NCI-H2081 treated with DMSO at 0.1 percent for 48 hours (cell line): ENCODE data around the gene FLYWCH1.
A peak's percentile ranks its signal among the peaks of the same experiment; 100 is the strongest.

Experiments
- DNase-seq: peaks from one replicate; lab custom pipeline; 2025; lab: John Stamatoyannopoulos, UW

FLYWCH1 gene

DNA sequence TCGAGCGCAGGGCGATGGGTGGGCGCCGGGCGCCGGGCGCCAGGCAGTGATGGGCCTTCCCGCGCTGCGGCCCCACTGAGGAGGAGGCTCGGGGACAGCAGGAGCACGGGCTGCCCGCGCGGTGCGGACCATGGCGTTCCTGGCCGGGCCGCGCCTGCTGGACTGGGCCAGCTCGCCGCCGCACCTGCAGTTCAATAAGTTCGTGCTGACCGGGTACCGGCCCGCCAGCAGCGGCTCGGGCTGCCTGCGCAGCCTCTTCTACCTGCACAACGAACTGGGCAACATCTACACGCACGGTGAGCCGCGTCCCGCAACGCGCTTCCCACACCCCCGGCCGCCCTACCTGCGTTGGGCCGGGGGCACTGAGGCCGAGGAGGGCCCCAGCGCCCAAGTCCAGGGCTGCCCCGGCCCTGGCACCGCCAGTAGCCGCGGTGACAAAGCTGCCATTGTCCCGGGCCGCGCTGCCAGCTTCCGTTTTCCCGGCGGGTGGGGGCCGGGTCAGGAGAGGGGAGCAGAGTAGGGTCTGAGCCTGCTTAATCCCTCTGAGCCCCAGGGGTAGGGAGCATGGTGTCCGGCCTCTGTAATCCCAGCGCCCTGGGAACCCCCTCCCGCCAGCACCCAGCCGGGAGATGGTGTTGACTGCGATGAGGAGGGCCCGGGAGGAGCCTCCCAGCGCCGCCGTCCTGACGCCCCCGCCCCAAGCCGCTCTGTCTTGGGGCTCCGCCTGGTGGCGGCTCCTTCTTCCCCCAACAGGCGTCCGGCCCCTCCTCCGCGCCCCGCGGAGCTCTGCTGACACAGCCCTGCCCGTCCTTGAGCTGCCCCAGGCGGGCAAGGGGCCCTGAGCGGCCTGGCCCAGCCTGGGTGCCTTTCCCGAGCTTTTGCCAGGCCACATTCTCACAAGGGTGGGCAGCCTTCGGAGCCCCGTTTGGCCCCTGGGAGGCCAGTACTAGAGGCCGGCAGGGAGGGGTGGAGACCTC is 58.1 kb downstream of the FLYWCH1 start:
- DNase-seq: no peak

DNA sequence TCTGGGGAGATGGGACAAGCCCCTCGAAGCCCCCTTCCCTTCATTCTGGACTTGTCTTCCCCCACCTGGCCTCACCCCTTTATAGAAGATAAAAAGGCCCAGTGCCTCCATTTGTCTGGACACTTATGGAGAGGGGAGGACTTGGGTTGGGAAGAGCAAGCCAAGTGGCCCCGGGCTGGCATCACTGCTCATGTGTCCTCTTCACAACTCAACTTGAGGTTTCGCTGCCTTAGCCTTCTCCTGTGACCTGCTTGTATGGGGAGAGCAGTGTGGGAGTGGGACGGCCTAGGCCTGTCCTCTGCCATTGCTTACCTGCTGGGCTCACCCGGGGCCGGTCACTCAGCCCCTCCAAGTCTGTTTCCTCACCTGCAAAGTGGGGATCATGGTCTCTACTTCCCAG is 58.8 kb downstream of the FLYWCH1 start:
- DNase-seq: no peak

DNA sequence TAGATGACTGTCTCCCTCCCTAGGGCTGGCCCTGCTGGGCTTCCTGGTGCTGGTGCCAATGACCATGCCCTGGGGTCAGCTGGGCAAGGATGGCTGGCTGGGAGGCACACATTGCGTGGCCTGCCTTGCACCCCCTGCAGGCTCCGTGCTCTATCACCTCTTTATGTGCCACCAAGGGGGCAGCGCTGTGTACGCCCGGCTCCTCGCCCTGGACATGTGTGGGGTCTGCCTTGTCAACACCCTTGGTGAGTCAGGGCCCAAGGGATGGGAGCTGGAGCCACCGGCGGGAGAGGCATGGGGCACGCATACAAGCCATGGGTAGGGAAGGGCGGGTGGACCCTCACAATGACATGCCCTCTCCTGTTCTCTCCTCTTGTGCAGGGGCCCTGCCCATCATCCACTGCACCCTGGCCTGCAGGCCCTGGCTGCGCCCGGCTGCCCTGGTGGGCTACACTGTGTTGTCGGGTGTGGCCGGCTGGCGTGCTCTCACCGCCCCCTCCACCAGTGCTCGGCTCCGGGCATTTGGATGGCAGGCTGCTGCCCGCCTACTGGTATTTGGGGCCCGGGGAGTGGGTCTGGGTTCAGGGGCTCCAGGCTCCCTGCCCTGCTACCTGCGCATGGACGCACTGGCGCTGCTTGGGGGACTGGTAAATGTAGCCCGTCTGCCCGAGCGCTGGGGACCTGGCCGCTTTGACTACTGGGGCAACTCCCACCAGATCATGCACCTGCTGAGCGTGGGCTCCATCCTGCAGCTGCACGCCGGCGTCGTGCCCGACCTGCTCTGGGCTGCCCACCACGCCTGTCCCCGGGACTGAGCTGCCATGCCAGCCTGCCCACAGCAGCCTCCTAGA is 59.6 kb downstream of the FLYWCH1 start:
- DNase-seq: no peak

DNA sequence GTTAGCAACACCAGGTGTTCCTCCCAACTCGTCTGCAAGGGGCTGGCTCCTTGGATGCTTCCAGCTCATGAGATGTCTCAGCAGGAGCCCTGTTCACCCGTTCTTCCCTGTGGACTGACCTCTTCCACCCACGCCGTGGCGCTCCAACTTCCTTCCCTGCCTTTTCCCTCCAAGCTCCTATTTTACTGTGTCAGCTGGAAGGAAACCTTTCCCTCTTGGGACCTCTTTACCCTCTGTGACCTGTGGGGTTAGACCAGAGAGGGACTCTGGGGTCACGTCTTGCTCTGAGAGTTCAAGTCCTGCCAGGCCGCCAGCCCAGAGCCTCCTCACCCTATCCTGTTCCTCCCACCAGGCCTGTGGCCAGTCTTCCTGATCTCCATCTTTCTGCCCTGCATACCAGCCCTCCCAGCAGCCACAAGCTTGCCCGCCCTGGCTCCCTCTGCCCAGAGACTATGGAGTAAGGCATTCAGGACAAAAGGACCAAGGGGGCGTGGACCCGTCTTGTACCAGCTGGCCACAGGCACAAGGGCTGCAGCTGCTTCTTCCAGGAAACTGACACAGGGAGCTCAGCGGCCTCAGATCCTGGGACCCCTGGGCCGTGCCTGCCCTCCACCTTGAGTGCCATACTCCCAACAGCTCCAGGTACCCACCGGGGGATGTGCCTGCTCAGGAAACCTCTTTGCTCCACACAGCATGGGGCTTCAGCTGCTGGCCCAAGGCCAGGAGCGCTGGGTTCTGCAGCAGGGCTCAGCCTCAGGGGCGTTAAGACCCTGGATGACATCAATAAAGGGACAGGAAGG is 60.5 kb downstream of the FLYWCH1 start:
- DNase-seq: no peak

DNA sequence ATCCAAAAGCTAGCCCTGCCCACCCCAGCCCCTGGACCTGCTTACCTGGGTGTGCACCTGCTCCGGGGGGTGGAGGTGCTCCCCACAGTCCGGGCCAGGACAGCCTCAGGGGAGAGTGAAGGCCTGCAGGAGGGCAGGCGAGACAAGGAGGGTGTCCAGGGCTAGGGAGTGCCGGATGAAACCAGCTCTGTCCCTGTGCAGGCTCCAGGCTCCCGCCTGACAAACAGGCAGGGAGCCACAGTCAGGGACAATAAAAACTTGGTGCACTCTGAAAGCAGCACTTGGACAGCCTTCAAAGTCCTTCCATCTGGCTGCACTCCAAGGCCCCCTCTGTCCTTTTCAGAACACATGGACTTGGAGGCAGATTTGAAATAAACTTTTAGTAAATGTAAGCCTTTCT is 61.4 kb downstream of the FLYWCH1 start:
- DNase-seq: no peak

DNA sequence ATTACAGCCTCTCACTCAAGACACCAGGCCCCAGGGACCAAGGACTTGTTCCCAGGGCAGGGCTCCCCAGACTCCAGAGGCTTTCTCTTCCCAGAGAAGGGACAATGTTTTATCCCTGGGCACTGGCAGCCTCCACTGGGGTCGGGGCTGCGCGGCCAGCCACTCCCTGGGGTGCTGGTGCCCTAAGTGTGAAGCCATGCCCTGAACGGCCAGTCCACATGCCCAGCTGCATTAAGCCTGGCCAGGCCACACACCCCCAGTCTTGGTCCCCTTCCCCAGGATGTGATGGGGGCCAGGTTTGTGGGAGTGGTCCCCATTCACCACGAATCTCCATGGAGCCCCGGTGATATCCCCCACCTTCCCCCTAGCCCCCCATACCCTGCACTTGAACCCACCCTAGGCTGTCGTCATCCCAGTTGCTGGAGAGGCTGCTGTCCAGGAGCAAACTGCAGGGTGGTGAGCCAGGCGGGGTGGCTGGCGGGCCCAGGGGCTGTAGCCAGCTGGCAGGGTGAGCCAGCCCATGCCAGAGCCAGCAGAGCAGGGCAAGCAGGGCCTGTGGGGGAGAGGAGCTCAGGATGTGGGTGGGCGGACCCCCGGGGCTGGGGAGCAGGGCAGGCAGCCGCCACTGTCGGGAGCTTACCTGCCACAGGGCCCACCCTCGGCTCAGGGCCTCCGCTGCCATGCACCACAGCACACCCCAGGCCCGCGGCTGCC is 62.0 kb downstream of the FLYWCH1 start:
- DNase-seq: no peak

DNA sequence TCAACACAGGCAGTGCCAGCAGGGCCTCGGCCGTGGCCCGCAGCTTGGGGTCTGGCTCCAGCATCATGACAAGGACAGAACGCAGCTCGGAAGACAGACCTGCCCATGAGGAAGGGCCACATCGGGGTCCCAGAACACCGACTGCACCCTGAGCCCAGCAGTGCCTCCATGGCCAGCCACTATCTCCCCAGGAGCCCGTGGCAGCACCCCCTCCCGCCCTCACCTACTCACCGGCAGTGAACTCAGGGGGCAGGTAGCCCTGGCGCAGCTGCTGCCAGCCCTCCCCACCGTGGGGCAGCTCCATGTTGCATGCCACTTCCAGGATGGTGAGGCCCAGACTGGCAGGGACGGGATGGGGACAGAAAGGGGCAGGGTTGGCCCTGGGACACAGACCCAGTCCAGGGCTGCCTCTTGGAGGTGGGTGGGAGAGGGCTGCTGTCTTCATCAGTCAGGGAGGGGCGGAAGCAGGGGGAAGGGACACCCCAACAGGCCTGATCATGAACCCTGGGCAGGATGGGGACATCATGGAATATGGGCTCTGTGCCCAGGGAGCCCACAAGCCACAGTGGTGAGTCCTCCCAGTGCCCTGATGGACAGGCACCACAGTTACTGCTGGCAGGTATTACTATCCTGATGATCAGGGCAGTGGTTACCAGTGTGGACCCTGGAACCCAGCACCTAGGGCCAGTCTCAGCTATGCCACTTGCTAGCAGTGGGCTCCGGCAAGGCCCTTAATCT is 62.8 kb downstream of the FLYWCH1 start:
- no peak for DNase-seq

DNA sequence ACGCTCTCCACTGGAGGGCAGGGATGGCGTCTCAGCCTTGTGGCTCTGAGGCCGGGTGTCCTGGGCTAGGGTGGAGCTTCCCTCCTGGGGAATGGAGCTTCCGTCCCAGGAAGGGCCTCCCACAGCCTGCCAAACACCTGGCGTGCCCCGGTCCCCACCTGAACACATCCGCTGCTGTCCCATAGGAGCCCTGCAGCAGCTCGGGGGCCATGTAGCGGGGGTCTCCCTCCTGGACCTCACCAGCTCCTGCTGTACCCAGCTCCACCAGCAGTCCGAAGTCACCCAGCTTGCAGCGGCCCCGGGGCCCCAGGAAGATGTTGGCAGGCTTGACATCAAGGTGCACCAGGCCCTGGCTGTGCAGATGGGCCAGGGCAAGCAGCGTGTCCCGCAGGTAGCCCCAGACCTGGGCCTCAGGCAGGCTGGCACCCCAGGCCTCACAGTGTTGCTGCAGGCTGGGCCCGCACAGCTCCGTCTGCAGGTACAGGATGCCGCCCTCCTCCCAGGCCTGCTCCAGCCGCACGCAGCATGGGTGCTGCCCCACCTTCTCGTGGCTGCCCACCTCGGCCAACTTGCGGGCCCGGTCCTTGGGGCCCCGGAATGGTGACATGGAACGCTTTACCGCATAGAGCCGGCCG is 63.5 kb downstream of the FLYWCH1 start:
- DNase-seq: no peak

DNA sequence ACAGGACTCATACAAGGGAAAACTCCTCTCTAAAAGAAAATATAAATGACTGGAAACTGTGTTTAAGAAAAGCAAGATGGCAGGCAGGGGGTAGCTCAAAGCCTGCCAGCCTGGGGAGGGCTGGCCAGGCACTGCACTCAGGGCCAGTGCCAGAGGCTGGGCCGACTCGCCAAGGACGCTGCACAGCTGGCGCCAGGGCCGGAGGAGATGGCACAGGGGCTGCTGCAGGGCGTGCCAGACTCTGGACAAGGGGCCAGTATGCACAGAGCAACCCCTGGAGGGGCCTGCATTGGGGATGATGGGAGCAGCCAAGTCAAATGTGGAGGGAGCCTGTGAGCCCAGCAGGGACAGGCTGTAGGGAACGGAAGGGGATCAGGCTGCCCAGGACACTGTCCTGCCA is 64.5 kb downstream of the FLYWCH1 start:
- DNase-seq: no peak

DNA sequence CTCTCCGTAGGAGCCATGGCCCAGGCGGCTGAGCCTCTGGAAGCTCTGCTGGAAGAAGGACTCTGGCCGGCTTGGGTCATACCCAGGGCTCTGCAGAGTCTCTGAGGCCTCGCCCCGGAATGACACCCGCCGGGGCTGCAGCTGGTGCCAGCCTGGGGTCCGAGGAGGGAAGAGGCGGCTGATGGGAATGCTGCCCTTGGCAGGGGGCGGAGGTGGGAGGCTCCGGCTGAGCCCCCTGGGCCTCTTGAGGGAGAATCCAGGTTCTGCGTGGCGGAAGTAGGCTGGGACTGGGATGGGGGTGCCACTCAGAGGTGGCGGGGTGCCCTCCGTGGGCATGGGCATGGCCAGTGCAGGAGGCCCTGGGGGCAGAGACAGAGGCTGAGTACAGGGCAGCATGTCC is 64.9 kb downstream of the FLYWCH1 start:
- DNase-seq: no peak

DNA sequence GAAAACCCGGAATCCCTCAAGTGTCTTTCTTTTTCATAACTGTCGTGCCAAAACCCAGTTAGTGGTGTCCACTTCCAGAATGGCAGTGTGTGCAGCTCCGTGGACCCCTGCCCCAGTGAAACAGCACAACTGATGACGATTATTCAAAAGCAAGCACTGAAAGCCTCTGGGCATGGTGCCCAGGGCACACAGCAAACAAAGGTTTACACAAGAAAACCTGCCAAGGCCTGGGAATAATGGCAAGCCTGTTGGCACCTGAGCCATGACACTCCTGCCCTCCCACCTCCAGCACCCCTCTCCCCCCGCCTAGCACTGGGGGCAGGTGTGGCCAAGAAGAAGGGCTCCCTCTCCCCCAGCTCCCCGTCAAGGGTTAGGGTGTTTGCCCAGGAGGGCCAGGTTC is 65.7 kb downstream of the FLYWCH1 start:
- DNase-seq: peak; percentile 70

DNA sequence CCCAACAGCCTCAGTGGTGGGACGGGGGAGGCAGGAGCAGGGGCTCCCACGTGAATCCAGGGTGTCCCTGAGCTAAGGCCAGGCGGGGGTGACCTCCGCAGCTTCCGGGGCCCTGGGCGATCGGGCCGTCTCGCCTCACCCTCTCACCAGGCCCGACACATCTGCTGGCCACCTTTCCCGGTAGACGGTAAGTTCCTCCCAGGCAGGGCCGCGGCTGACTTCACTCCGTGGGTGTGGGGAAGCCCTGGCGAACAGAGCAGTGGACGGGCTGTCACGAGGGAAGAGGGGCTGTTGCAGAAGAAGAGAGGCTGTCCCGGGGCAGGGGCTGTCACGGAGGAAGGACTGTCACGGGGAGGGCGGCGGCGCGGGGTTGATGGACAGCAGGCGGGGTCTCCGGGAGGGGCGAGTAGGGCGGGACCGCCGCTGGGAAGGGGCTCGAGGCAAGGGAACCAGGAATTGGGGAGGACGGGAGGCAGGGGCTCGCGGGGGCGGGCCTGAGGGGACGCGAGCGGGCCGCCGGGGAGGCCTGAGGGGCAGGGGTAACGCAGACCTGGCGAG is 68.0 kb downstream of the FLYWCH1 start:
- no peak for DNase-seq

DNA sequence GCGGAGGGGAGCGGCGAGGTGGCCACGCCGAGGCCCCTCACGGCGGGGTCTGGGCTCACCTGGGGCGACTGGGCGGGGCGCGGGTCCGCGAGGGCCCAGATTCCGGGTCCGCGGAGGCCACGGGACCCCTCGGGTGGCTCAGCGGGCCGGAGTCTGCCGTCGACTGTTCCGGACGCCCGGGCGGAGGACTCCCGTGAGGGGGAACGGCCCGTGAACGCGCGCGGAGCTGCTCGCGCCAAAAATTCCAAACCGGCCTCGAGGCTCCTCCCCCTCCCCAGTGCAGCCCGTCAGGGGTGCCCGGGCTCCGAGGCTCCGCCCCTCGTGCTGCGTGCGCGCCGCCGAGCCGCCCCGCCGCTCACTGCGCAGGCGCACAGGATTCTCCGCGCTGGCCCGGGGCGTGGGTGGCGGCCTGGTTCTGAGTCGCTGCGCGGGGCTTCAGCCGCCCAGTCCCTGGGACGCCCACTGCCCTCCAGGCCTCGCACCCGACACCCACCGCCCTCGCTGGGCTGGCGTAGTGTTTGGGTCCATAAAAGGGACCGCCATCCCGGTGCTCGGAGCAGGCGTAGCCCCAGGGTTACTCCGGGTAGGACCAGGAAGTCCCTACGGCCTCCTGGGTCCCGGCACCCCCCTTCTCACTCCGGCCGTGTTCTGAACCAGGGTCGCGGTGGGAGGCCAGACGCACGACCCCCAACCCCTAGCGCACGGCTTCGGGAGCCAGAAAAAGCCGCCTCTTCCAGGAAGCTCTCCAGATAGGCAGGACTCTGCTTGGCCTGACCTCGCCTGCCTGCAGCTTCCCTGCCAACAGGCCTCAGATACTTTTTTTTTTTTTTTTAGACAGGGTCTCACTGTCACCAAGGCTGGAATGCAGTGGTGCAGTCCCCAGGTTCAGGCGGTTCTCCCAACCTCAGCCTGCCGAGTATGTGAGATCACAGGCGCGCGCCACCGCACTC is 68.8 kb downstream of the FLYWCH1 start, which contains the start of gene PKMYT1:
PKMYT1 (minus strand) TSS at position 220 of the 950 bp plus-strand sequence. CDS start 789 bp downstream, outside the sequence.
- no peak for DNase-seq

DNA sequence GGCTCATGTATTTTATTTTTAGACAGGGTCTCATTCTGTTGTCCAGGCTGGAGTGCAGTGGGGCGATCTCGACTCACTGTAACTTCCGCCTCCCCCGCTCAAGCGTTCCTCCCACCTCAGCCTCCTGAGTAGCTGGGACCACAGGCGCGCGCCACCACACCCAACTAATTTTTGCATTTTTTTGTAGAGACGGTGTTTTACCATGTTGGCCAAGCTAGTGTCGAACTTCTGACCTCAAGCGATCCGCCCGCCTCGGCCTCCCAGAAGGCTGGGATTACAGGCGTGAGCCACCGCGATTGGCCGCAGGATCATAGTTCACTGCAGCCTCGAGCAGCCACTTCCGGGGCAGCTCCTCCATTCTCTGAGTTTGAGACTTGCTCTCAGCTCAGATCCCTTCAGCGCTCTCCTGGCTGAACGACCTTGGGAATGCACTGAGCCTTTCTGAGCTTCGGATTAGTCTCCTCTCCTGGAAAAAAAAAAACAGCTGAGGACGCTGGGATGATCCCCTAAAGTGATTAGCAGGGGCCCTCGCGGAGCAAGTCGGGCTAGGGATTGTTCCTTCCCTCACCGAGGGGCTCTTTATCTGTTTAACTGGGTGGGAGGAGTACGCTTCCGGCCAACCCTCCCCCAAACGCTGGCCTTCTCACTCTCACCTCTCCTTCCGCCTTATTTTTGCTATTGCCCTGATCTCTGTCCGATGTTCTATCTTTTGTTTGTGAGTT is 69.6 kb downstream of the FLYWCH1 start:
- DNase-seq: no peak

DNA sequence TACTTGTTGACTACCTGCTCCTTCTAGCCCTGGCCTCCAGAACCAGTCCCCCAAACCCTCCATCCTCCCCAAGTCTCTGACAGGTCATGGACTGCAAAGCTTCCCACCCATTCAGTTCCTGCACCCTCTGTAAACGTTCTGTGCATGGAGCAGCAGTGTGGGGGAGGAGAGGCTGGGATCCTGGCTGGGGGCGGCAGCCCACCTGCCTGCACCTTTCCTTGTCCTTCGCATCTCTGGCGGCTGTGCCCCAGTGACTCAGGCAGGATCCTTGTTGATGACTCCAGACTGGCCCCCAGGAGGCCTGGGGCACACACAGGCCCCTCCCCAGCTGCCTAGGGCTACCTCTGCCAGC is 70.1 kb downstream of the FLYWCH1 start:
- DNase-seq: no peak

DNA sequence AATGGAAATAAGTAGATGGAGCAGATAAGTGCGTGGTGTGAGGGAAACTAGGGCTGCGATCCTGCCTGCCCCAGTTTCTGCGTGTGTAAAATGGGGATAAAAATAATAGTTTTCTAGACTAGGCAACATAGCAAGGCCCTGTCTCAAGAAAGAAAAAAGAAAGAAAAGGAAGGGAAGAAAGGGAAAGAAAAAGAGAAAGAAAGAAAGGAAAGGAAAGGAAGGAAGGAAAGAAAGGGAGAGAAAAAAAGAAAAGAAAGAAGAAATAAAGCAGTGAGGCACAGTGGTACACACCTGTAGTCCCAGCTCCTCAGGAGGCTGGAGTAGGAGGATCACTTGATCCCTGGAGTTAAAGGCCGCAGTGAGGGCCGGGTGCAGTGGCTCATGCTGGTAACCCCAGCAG is 70.7 kb downstream of the FLYWCH1 start:
- DNase-seq: no peak

DNA sequence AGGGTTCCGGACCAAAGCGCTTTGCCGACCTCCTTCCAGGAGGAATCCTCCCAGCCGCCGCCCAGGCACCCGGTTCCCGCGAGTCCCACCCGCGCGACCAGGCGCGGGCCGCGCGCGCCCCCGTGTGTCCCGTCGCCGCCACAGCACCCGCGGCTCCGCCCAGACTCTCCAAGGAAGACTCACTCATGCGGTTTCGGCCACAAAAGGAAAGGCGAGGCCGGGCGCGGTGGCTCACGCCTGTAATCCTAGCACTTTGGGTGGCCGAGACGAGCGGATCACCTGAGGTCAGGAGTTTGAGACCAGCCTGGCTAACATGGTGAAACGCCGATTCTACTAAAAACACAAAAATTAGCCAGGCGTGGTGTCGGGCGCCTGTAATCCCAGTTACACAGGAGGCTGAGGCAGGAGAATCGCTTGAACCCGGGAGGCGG is 72.0 kb downstream of the FLYWCH1 start:
- DNase-seq: no peak

DNA sequence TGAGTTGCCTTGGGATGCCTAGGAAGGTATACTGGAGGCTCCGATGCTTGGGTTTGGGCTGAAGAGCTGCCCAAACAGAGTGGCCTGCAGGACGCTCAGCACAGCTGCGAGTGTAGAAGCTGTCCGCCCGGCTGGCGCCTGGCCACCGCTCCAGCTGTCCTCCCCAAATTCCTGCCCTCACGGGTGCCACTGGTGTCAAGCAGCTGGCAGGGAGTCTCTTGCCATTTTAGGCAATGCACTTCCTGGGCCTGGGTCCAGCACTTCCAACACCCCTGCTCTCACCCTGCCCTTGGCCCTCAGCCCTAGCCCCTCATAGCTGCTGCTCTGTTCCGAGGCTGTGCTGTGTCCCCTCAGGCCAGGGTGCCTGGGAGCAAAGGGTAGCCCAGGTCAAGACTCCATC is 73.7 kb downstream of the FLYWCH1 start:
- no peak for DNase-seq
